DND-41 (cell line): ENCODE measurements around the gene SSX4.
"Not testable (repeated sequence)": the region's sequence is repeated elsewhere in the genome, so short reads cannot be mapped to it uniquely, and the experiment has no call there.

Source experiments
- CTCF ChIP-seq: IDR thresholded peaks from 2 replicates; pipeline ENCODE4 v1.5.1; 2012; ENCODE audit warnings: borderline replicate concordance, low read length, moderate library complexity, mild to moderate bottlenecking; ENCODE audit not compliant: poor library complexity, severe bottlenecking; ENCODE audit errors: extremely low read depth
- EZH2 ChIP-seq: IDR thresholded peaks from 3 replicates; pipeline ENCODE4 v1.6.1; 2012; ENCODE audit warnings: borderline replicate concordance, low read depth, mild to moderate bottlenecking, moderate library complexity, low read length, inconsistent platforms; ENCODE audit not compliant: severe bottlenecking

GRCh38 chrX:48359281-48359680 is 24.1 kb upstream of the SSX4 start:
- not testable (repeated sequence) for TF ChIP-seq CTCF, EZH2
